Fibroblast of gingiva (primary cell): ENCODE measurements around the gene NOL9.
"Not testable (repeated sequence)": the region's sequence is repeated elsewhere in the genome, so short reads cannot be mapped to it uniquely, and the experiment has no call there.

Source experiments
- DNase-seq: peaks from one replicate; pipeline ENCODE4 v3.0.0-alpha.2; 2011; ENCODE audit warnings: low read depth

NOL9 gene

GRCh38 chr1:6503884-6504602 lies 50.3 kb downstream of the NOL9 start:
- no peak for DNase-seq

GRCh38 chr1:6502000-6502891 lies 52.1 kb downstream of the NOL9 start:
- peak; percentile 55 for DNase-seq

GRCh38 chr1:6501279-6501813 lies 53.0 kb downstream of the NOL9 start:
- DNase-seq = no peak

- DNase-seq = peak; percentile 71
These were observed 53.6 kb downstream of the NOL9 start for GRCh38 chr1:6500544-6501278.

- DNase-seq = no peak
These were observed 55.0 kb downstream of the NOL9 start for GRCh38 chr1:6499296-6499695.

- DNase-seq = no peak
These were observed 55.7 kb downstream of the NOL9 start for GRCh38 chr1:6498576-6499111.

GRCh38 chr1:6497867-6498575 lies 56.3 kb downstream of the NOL9 start:
- DNase-seq = no peak

- peak; percentile 79 for DNase-seq
These were observed 57.0 kb downstream of the NOL9 start for GRCh38 chr1:6497215-6497866.

GRCh38 chr1:6496890-6497214 lies 57.5 kb downstream of the NOL9 start:
- no peak for DNase-seq

- DNase-seq = no peak
These were observed 58.0 kb downstream of the NOL9 start for GRCh38 chr1:6496365-6496721.

GRCh38 chr1:6495540-6496364 lies 58.6 kb downstream of the NOL9 start:
- DNase-seq = no peak

- no peak for DNase-seq
These were observed 59.3 kb downstream of the NOL9 start for GRCh38 chr1:6495041-6495441.

GRCh38 chr1:6494627-6495026 lies 59.7 kb downstream of the NOL9 start:
- no peak for DNase-seq

- DNase-seq = not testable (repeated sequence)
These were observed 60.5 kb downstream of the NOL9 start for GRCh38 chr1:6493834-6494223.

GRCh38 chr1:6491966-6492365 lies 62.3 kb downstream of the NOL9 start:
- no peak for DNase-seq

- DNase-seq = no peak
These were observed 62.8 kb downstream of the NOL9 start, which contains the start of gene PLEKHG5 for GRCh38 chr1:6491480-6491962. TSS of gene PLEKHG5 (minus strand) at chr1:6491667. CDS start at chr1:6477571, 14,096 bp downstream.

GRCh38 chr1:6491081-6491449 lies 63.2 kb downstream of the NOL9 start:
- DNase-seq = no peak

GRCh38 chr1:6490181-6491080 lies 63.9 kb downstream of the NOL9 start:
- DNase-seq = peak; percentile 70

GRCh38 chr1:6489799-6490180 lies 64.5 kb downstream of the NOL9 start:
- peak; percentile 52 for DNase-seq
